ENCODE results near the gene ECHS1. TPM values are rescaled to one million over a fixed set of nuclear protein-coding genes. Genes with fewer than 3 reads are reported as not detected.

The ECHS1 gene
- total and polyA plus RNA-seq, 10 of the 15 experiments (the other 5 are each of a cell fraction or from before 2014, with no cell fraction given): 32.7 to 164 (median 62.4) TPM

GRCh38 chr10:133379152-133379800, 6.1 kb upstream of the ECHS1 start, which contains the start of gene PAOX (continued):
- TF ChIP-seq HDGF (IDR thresholded peaks at IDR 0.05): no peak
- TF ChIP-seq GATAD2B (conservative IDR thresholded peaks at IDR 0.05; ENCODE audit: low read depth): peak; percentile 91
- TF ChIP-seq ZNF592 (IDR thresholded peaks at IDR 0.05): no peak
- 0 out of 2 replicates have a peak, but pooled peaks have one; percentile 32 for TF ChIP-seq ZSCAN29 (IDR thresholded peaks at IDR 0.05)
- no peak for TF ChIP-seq E4F1 (IDR thresholded peaks at IDR 0.05; ENCODE audit: borderline replicate concordance, partially characterized antibody)
- no peak for TF ChIP-seq HSF1 (IDR thresholded peaks at IDR 0.05; ENCODE audit: low read depth, low read length)
- no peak for TF ChIP-seq NFYA (IDR thresholded peaks at IDR 0.05; ENCODE audit: borderline replicate concordance, low read depth, low read length)
- 0 out of 2 replicates have a peak, but pooled peaks have one; percentile 32 for TF ChIP-seq ZNF217 (IDR thresholded peaks at IDR 0.05)
- TF ChIP-seq HDAC2 (IDR thresholded peaks at IDR 0.05): no peak
- TF ChIP-seq NKRF (conservative IDR thresholded peaks at IDR 0.05): peak; percentile 89
- no peak for TF ChIP-seq E2F4 (IDR thresholded peaks at IDR 0.05; ENCODE audit: low read depth, low read length)
- TF ChIP-seq STAT1 (conservative IDR thresholded peaks at IDR 0.05): no peak
- no peak for TF ChIP-seq ATF2 (IDR thresholded peaks at IDR 0.05; ENCODE audit: low read length)
- TF ChIP-seq LARP7 (IDR thresholded peaks at IDR 0.05): peak; percentile 88
- 0 out of 2 replicates have a peak, but pooled peaks have one; percentile 78 for TF ChIP-seq ZNF207 (IDR thresholded peaks at IDR 0.05; ENCODE audit: borderline replicate concordance)
- peak; percentile 64 for TF ChIP-seq POLR2A (IDR thresholded peaks at IDR 0.05; ENCODE audit: low read depth, low read length)
- TF ChIP-seq EED (IDR thresholded peaks at IDR 0.05; ENCODE audit: low read depth): no peak
- TF ChIP-seq NR2C1 (IDR thresholded peaks at IDR 0.05): 0 out of 2 replicates have a peak, but pooled peaks have one; percentile 21

All from GM12878 (cell line).